ENCODE data around the gene FMO5.

Gene FMO5

DNA sequence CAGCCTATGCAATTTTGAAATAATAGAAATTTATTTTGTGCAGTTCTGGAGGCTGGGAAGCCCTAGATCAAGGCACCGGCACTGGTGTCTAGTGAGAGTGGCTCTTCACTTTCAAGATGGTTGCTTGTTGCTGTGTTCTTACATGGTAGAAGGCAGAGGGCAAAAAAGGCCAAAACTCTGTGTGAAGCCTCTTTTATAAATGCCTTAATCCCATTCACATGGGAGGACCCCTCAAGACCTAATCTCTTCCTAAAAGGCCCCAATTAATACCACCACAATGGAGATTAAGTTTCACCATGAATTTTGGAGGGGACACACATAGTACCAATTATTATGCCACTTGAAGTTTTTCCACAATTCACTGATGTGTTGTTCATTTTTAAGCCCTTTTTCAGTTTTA is 73.9 kb downstream of the FMO5 start:
- H3K9ac ChIP-seq (ENCODE audit: low read length) = no peak overlapping the region
- H4K20me1 ChIP-seq (ENCODE audit: insufficient read depth, low read length) = no peaks in the 10 kb centered on the region
- H3F3A ChIP-seq (ENCODE audit: insufficient read depth, low read length) = no peaks in the 10 kb centered on the region
- H3K9me3 ChIP-seq (ENCODE audit: low read length) = no peaks in the 10 kb centered on the region
- H3K4me2 ChIP-seq (ENCODE audit: low read length) = no peak overlapping the region
- peaks cover 17% of the 10 kb centered on the region for H3K36me3 ChIP-seq (ENCODE audit: insufficient read depth, low read length)
- H3K79me2 ChIP-seq (ENCODE audit: insufficient read depth, low read length) = no peaks in the 10 kb centered on the region
- H3K27me3 ChIP-seq (ENCODE audit: insufficient read depth, low read length) = no peaks in the 10 kb centered on the region
- no peak overlapping the region for H3K4me3 ChIP-seq (ENCODE audit: low read depth, low read length, poor library complexity, severe bottlenecking)
- H3K9me2 ChIP-seq (ENCODE audit: low read depth, low read length) = no peaks in the 10 kb centered on the region
- H2AFZ ChIP-seq (ENCODE audit: low read length) = no peak overlapping the region
- TF ChIP-seq EZH2 (IDR thresholded peaks at IDR 0.05; ENCODE audit: borderline replicate concordance, low read length) = no peak
- TF ChIP-seq, protein P1, sequence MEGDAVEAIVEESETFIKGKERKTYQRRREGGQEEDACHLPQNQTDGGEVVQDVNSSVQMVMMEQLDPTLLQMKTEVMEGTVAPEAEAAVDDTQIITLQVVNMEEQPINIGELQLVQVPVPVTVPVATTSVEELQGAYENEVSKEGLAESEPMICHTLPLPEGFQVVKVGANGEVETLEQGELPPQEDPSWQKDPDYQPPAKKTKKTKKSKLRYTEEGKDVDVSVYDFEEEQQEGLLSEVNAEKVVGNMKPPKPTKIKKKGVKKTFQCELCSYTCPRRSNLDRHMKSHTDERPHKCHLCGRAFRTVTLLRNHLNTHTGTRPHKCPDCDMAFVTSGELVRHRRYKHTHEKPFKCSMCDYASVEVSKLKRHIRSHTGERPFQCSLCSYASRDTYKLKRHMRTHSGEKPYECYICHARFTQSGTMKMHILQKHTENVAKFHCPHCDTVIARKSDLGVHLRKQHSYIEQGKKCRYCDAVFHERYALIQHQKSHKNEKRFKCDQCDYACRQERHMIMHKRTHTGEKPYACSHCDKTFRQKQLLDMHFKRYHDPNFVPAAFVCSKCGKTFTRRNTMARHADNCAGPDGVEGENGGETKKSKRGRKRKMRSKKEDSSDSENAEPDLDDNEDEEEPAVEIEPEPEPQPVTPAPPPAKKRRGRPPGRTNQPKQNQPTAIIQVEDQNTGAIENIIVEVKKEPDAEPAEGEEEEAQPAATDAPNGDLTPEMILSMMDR (IDR thresholded peaks at IDR 0.05; ENCODE audit: low read length) = no peak
- no peaks in the 10 kb centered on the region for H3K4me1 ChIP-seq (ENCODE audit: insufficient read depth, low read length, severe bottlenecking)
- H3K27ac ChIP-seq (ENCODE audit: low read depth, low read length, poor library complexity, severe bottlenecking) = no peak overlapping the region

DNA sequence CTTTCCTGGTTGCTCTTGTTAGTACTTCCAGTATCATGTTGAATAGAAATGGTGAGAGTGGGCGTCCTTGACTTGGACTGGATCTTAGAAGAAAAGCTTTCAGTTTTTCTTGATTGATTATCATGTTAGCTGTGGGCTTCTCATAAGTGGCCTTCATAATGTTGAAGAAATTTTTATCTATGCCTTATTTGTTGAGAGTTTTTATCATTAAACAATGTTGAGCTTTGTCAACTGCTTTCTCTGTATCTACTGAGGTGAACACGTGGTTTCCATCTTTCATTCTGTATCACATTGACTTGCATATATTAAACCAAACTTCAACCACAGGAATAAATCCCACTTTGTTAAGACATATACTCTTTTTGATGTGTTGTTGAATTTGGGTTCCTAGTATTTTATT is 82.3 kb downstream of the FMO5 start:
- TF ChIP-seq, protein P1 (IDR thresholded peaks at IDR 0.05; ENCODE audit: low read length) = no peak
- no peak for TF ChIP-seq EZH2 (IDR thresholded peaks at IDR 0.05; ENCODE audit: borderline replicate concordance, low read length)
- Histone ChIP-seq H4K20me1 (ENCODE audit: insufficient read depth, low read length) (no peaks in the 10 kb centered on the region), H3K9me2 (ENCODE audit: low read depth, low read length) (no peaks in the 10 kb centered on the region), H3F3A (ENCODE audit: insufficient read depth, low read length) (no peaks in the 10 kb centered on the region), H3K4me3 (ENCODE audit: low read depth, low read length, poor library complexity, severe bottlenecking) (no peak overlapping the region), H3K27ac (ENCODE audit: low read depth, low read length, poor library complexity, severe bottlenecking) (no peak overlapping the region), H2AFZ (ENCODE audit: low read length) (no peak overlapping the region), H3K4me1 (ENCODE audit: insufficient read depth, low read length, severe bottlenecking) (no peaks in the 10 kb centered on the region), H3K4me2 (ENCODE audit: low read length) (no peak overlapping the region), H3K36me3 (ENCODE audit: insufficient read depth, low read length) (no peaks in the 10 kb centered on the region), H3K79me2 (ENCODE audit: insufficient read depth, low read length) (no peaks in the 10 kb centered on the region), H3K9ac (ENCODE audit: low read length) (no peak overlapping the region), H3K9me3 (ENCODE audit: low read length) (no peaks in the 10 kb centered on the region), H3K27me3 (ENCODE audit: insufficient read depth, low read length) (no peaks in the 10 kb centered on the region)
